HL-60 (cell line): ENCODE results near the gene KPTN.

Experiments
- DNase-seq, 2 experiments: peaks; one replicate each; pipeline ENCODE4 v3.0.0-alpha.2; 2010 to 2020; ENCODE audit warnings: low read depth in 1 of 2, low spot score in 1 of 2
- H3K27ac ChIP-seq: fragments of 250-450 bp; sonication (Bioruptor Pico); replicated peaks from 2 replicates; pipeline ENCODE4 v1.5.1; 2020; ENCODE audit warnings: mild to moderate bottlenecking, moderate library complexity
- H3K27me3 ChIP-seq: fragments of 250-450 bp; sonication (Bioruptor Pico); 2 replicates; pipeline ENCODE4 v1.5.1; 2021; ENCODE audit warnings: mild to moderate bottlenecking, moderate library complexity; ENCODE audit not compliant: insufficient read depth, poor library complexity, severe bottlenecking
- H3K4me3 ChIP-seq: replicated peaks from 2 replicates; pipeline ENCODE4 v1.5.1; 2011; ENCODE audit warnings: mild to moderate bottlenecking, control low read depth, low read length; ENCODE audit not compliant: insufficient read depth
- GABPA ChIP-seq: IDR thresholded peaks from 2 replicates; pipeline ENCODE4 v1.6.1; 2012; ENCODE audit warnings: low read depth
- POLR2AphosphoS5 ChIP-seq: IDR thresholded peaks from 2 replicates; pipeline ENCODE4 v1.6.1; 2012; ENCODE audit warnings: low read depth
- SPI1 ChIP-seq: IDR thresholded peaks from 2 replicates; pipeline ENCODE4 v1.6.1; 2012; ENCODE audit warnings: low read depth, mild to moderate bottlenecking, borderline replicate concordance
- TF ChIP-seq, protein P1 (sequence below): IDR thresholded peaks from one replicate; pipeline ENCODE4 v1.5.1; 2011; ENCODE audit warnings: low read length, control low read depth, inconsistent platforms; ENCODE audit not compliant: insufficient read depth
- TF ChIP-seq, protein P2 (sequence below): IDR thresholded peaks from 2 replicates; pipeline ENCODE4 v1.6.1; 2012; ENCODE audit warnings: low read depth; ENCODE audit not compliant: insufficient replicate concordance

KPTN gene

DNA sequence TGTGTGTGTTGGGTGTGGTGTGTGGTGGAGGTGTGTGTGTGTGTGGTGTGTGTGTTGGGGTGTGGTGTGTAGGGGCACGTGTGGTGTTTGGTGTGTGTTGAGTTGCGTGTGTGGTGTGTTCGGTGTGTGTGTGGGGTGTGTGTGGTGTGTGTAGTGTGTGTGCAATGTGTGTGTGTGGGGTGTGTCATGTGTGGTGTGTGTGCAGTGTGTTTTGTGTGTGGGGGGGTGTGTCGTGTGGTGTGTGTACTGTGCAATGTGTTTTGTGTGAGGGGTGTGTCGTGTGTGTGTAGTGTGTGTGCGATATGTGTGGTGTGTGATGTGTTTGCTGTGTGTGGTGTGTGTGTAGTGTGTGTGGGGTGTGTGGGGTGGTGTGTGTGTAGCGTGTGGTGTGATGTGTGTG, 6.0 kb upstream of the KPTN start:
- DNase-seq, result no peak
- Histone ChIP-seq H3K27ac (no peak overlapping the region), H3K4me3 (no peak overlapping the region), H3K27me3 (no peaks in the 10 kb centered on the region)
- no peak for TF ChIP-seq SPI1
- TF ChIP-seq GABPA, result no peak
- TF ChIP-seq, protein P1, sequence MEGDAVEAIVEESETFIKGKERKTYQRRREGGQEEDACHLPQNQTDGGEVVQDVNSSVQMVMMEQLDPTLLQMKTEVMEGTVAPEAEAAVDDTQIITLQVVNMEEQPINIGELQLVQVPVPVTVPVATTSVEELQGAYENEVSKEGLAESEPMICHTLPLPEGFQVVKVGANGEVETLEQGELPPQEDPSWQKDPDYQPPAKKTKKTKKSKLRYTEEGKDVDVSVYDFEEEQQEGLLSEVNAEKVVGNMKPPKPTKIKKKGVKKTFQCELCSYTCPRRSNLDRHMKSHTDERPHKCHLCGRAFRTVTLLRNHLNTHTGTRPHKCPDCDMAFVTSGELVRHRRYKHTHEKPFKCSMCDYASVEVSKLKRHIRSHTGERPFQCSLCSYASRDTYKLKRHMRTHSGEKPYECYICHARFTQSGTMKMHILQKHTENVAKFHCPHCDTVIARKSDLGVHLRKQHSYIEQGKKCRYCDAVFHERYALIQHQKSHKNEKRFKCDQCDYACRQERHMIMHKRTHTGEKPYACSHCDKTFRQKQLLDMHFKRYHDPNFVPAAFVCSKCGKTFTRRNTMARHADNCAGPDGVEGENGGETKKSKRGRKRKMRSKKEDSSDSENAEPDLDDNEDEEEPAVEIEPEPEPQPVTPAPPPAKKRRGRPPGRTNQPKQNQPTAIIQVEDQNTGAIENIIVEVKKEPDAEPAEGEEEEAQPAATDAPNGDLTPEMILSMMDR, result no peak
- no peak for TF ChIP-seq POLR2AphosphoS5
- TF ChIP-seq, protein P2, sequence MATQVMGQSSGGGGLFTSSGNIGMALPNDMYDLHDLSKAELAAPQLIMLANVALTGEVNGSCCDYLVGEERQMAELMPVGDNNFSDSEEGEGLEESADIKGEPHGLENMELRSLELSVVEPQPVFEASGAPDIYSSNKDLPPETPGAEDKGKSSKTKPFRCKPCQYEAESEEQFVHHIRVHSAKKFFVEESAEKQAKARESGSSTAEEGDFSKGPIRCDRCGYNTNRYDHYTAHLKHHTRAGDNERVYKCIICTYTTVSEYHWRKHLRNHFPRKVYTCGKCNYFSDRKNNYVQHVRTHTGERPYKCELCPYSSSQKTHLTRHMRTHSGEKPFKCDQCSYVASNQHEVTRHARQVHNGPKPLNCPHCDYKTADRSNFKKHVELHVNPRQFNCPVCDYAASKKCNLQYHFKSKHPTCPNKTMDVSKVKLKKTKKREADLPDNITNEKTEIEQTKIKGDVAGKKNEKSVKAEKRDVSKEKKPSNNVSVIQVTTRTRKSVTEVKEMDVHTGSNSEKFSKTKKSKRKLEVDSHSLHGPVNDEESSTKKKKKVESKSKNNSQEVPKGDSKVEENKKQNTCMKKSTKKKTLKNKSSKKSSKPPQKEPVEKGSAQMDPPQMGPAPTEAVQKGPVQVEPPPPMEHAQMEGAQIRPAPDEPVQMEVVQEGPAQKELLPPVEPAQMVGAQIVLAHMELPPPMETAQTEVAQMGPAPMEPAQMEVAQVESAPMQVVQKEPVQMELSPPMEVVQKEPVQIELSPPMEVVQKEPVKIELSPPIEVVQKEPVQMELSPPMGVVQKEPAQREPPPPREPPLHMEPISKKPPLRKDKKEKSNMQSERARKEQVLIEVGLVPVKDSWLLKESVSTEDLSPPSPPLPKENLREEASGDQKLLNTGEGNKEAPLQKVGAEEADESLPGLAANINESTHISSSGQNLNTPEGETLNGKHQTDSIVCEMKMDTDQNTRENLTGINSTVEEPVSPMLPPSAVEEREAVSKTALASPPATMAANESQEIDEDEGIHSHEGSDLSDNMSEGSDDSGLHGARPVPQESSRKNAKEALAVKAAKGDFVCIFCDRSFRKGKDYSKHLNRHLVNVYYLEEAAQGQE, result no peak

DNA sequence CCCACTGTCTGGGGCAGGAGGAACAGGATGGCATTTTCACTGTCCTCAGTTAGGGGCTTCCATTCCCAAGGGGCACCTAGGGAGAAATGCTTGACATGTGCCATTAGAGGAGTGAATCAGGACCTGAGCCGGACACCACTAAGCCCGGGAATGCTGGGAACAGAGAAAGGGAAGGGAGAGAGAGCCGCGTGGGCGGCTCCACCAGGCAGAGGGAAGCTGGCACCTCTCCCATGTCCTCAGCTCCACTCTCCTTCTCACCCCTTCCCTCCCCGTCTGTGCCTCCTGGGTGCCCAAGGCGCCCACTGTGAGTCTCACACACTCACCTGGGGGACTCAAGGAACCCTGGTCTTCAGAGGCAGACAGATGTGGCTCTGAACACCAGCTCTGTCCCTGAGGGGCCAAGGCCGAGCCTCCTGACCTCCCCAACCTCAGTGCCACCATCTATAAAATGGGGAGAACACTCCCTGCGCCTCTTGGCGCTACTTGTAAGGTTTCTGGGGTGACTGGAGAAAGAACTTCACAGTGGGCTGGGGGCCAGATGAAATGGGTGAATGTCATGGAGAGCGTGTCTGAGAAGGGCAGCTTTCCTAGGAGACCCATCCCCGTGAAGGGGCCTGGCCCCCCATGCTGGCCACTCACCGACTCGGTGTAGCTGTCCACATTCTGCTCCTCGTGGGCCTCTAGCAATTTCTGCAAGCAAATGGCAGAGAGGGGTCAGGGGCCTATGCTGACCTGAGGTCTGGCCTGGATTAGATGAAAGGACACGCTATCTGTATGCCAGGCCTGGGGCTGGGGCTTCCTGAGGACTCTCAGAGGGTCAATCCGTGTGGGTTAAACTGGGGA, 5.3 kb upstream of the KPTN start:
- Histone ChIP-seq H3K27me3 (no peaks in the 10 kb centered on the region), H3K4me3 (no peak overlapping the region), H3K27ac (no peak overlapping the region)
- no peak for DNase-seq
- TF ChIP-seq, protein P2, result no peak
- TF ChIP-seq, protein P1, result no peak
- TF ChIP-seq POLR2AphosphoS5 (no peak), GABPA (no peak), SPI1 (no peak)

DNA sequence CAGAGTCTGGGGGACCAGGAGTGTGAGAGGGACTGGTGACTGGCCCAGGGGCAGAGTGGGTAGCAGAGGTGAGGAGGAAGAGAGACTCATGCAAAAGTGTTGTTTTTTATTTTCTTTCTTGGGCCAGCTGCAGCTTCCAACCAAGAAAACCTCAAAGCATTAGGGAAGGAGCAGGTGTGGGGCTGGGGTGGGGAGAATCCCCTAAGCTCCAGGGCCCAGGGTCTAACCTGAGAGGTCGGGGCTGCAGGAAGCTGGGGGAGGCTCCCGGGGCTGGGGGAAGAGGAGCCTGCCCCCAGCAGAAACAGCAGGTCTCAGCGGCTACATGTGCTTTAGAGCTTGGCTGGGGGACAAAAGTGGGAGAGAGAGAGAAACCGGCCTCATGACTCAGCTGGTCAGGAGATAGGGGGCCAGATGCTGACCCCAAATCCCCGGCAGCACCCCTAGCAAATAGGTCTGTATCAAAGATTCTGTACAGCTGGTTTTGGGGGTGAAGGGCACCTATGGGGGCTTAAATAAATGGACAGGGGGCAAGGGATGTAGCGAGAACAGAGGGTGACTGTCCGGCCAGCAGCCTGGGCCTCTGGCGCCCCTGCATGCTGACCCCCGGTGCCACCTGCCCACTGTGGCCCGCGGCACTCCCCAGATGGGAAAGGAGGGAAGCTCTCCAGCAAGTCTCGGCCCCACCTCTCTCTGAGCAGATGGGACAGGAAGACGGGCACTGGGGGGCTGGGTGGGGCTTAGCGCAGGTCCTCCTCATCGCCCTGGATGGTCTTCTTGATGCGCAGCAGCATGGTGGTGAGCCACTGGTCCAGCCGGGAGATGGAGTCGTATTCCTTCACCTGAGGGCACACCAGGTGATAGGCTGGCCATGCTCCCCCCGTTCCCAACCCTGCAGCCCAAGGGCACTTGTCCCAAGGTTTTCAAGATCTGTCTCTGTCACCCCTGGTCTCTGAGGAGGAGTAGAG, 3.8 kb upstream of the KPTN start:
- TF ChIP-seq SPI1, result no peak
- TF ChIP-seq, protein P1, result no peak
- TF ChIP-seq, protein P2, result no peak
- TF ChIP-seq GABPA, result no peak
- no peak for TF ChIP-seq POLR2AphosphoS5
- peak in 1 of 2 experiments; percentile 30 for DNase-seq
- Histone ChIP-seq H3K4me3 (no peak overlapping the region), H3K27ac (peak overlapping the region; percentile 60), H3K27me3 (no peaks in the 10 kb centered on the region)
